Neural cell (in vitro differentiated cells): ENCODE results near the gene CLDN2. TPM values are rescaled to one million over a fixed set of nuclear protein-coding genes. Genes with fewer than 3 reads are reported as not detected.

ENCODE experiments used
- H2AFZ ChIP-seq: fragments of 200-600, 300-800 bp; sonication (generic), shearing (Covaris generic); 2 replicates; pipeline ENCODE4 v1.6.0; 2014; ENCODE audit warnings: low read depth, mild to moderate bottlenecking, antibody characterized with exemption, low read length, moderate library complexity
- H3F3A ChIP-seq: fragments of 200-600 bp; shearing (Covaris generic); 2 replicates; pipeline ENCODE4 v1.6.1; 2016; ENCODE audit warnings: mild to moderate bottlenecking, moderate library complexity, mixed read lengths, antibody characterized with exemption, low read length; ENCODE audit not compliant: insufficient read depth, poor library complexity, severe bottlenecking
- H3K27ac ChIP-seq: fragments of 200-600, 300-800 bp; sonication (generic), shearing (Covaris generic); 2 replicates; pipeline ENCODE4 v1.5.1; 2014; ENCODE audit warnings: mild to moderate bottlenecking, low read length, moderate library complexity
- H3K27me3 ChIP-seq: fragments of 300-800, 200-600 bp; sonication (generic), shearing (Covaris generic); 2 replicates; pipeline ENCODE4 v1.6.0; 2014; ENCODE audit warnings: mild to moderate bottlenecking, low read depth, low read length, moderate library complexity; ENCODE audit not compliant: insufficient read depth
- H3K36me3 ChIP-seq: fragments of 300-800, 200-600 bp; sonication (generic), shearing (Covaris generic); 2 replicates; pipeline ENCODE4 v1.5.1; 2014; ENCODE audit warnings: mild to moderate bottlenecking, antibody characterized with exemption, low read length, moderate library complexity; ENCODE audit not compliant: insufficient read depth
- H3K4me2 ChIP-seq: fragments of 300-800, 200-600 bp; sonication (generic), shearing (Covaris generic); 2 replicates; pipeline ENCODE4 v1.6.0; 2014; ENCODE audit warnings: mild to moderate bottlenecking, low read length
- H3K4me3 ChIP-seq: fragments of 300-800, 200-600 bp; sonication (generic), shearing (Covaris generic); 2 replicates; pipeline ENCODE4 v1.5.1; 2014; ENCODE audit warnings: mild to moderate bottlenecking, low read length, moderate library complexity
- H3K79me2 ChIP-seq: fragments of 200-600 bp; shearing (Covaris generic); replicated peaks from 2 replicates; pipeline ENCODE4 v1.6.0; 2014; ENCODE audit warnings: mild to moderate bottlenecking, low read length, moderate library complexity; ENCODE audit not compliant: insufficient read depth
- H3K9ac ChIP-seq: fragments of 300-800, 200-600 bp; sonication (generic), shearing (Covaris generic); 2 replicates; pipeline ENCODE4 v1.6.1; 2016; ENCODE audit warnings: mild to moderate bottlenecking, low read length, mixed read lengths
- H3K9me2 ChIP-seq: fragments of 200-600 bp; shearing (Covaris generic); 2 replicates; pipeline ENCODE4 v1.6.1; 2016; ENCODE audit warnings: mild to moderate bottlenecking, low read length, mixed read lengths; ENCODE audit not compliant: insufficient read depth
- H3K9me3 ChIP-seq: fragments of 200-600, 300-800 bp; sonication (generic), shearing (Covaris generic); 2 replicates; pipeline ENCODE4 v1.6.1; 2016; ENCODE audit warnings: mild to moderate bottlenecking, mixed run types, low read length, moderate library complexity, mixed read lengths
- H4K20me1 ChIP-seq: fragments of 200-600 bp; shearing (Covaris generic); 2 replicates; pipeline ENCODE4 v1.6.1; 2016; ENCODE audit warnings: mild to moderate bottlenecking, mixed run types; ENCODE audit not compliant: insufficient read depth
- CTCF ChIP-seq: fragments of 450-650 bp; IDR thresholded peaks from 2 replicates; pipeline ENCODE4 v1.5.1; 2014; ENCODE audit warnings: antibody characterized with exemption, mild to moderate bottlenecking, moderate library complexity; ENCODE audit not compliant: poor library complexity, severe bottlenecking
- EP300 ChIP-seq: fragments of 450-650 bp; conservative IDR thresholded peaks from 2 replicates; pipeline ENCODE4 v1.6.1; 2014; ENCODE audit warnings: antibody characterized with exemption, mild to moderate bottlenecking, moderate library complexity; ENCODE audit not compliant: poor library complexity, severe bottlenecking
- EZH2 ChIP-seq: fragments of 200-600, 300-800 bp; shearing (Covaris generic), sonication (generic); IDR thresholded peaks from 2 replicates; pipeline ENCODE4 v1.6.1; 2014; ENCODE audit warnings: antibody characterized with exemption, low read length, borderline replicate concordance, mild to moderate bottlenecking; ENCODE audit not compliant: insufficient read depth, poor library complexity, severe bottlenecking
- MXI1 ChIP-seq: fragments of 450-650 bp; conservative IDR thresholded peaks from 2 replicates; pipeline ENCODE4 v1.6.1; 2014; ENCODE audit warnings: antibody characterized with exemption, mild to moderate bottlenecking; ENCODE audit not compliant: poor library complexity, severe bottlenecking
- POLR2AphosphoS5 ChIP-seq: IDR thresholded peaks from 2 replicates; pipeline ENCODE4 v1.6.1; 2012
- RAD21 ChIP-seq: fragments of 450-650 bp; conservative IDR thresholded peaks from 2 replicates; pipeline ENCODE4 v1.6.1; 2014; ENCODE audit warnings: antibody characterized with exemption, mild to moderate bottlenecking, moderate library complexity
- REST ChIP-seq: IDR thresholded peaks from 2 replicates; pipeline ENCODE4 v1.6.1; 2012; ENCODE audit warnings: borderline replicate concordance
- SMC3 ChIP-seq: fragments of 450-650 bp; conservative IDR thresholded peaks from 2 replicates; pipeline ENCODE4 v1.6.1; 2014; ENCODE audit warnings: antibody characterized with exemption, mild to moderate bottlenecking, moderate library complexity; ENCODE audit not compliant: poor library complexity
- TAF1 ChIP-seq: IDR thresholded peaks from 2 replicates; pipeline ENCODE4 v1.6.1; 2012; ENCODE audit warnings: low read depth
- polyA plus RNA-seq: library from polyadenylated mRNA; depleted of rRNA; stranded (reverse); fragments of >200 nt; gene quantifications from 2 replicates; pipeline ENCODE4 v1.2.3, GENCODE V29; 2014

Gene CLDN2
- polyA plus RNA-seq, 1 donor from 2014 or later, result not detected

GRCh38 chrX:106932492-106932923, 12.3 kb downstream of the CLDN2 start:
- Histone ChIP-seq H3K9ac (no peak overlapping the region), H3F3A (no peaks in the 10 kb centered on the region), H3K27me3 (no peaks in the 10 kb centered on the region), H2AFZ (no peak overlapping the region), H3K27ac (no peak overlapping the region), H3K9me2 (no peaks in the 10 kb centered on the region), H3K4me3 (no peak overlapping the region), H3K79me2 (no peaks in the 10 kb centered on the region), H3K36me3 (no peaks in the 10 kb centered on the region), H3K9me3 (no peaks in the 10 kb centered on the region), H4K20me1 (no peaks in the 10 kb centered on the region), H3K4me2 (no peak overlapping the region)
- TF ChIP-seq RAD21, result no peak
- TF ChIP-seq REST, result no peak
- no peak for TF ChIP-seq MXI1
- no peak for TF ChIP-seq POLR2AphosphoS5
- no peak for TF ChIP-seq TAF1
- no peak for TF ChIP-seq SMC3
- TF ChIP-seq EP300, result no peak
- TF ChIP-seq CTCF, result no peak
- TF ChIP-seq EZH2, result no peak

- H3K4me2 ChIP-seq, result no peak overlapping the region
- H3K79me2 ChIP-seq, result no peaks in the 10 kb centered on the region
- H3K9me3 ChIP-seq, result no peaks in the 10 kb centered on the region
- H3F3A ChIP-seq, result no peaks in the 10 kb centered on the region
- H3K9ac ChIP-seq, result no peak overlapping the region
- no peak overlapping the region for H2AFZ ChIP-seq
- no peaks in the 10 kb centered on the region for H4K20me1 ChIP-seq
- H3K27me3 ChIP-seq, result no peaks in the 10 kb centered on the region
- H3K9me2 ChIP-seq, result no peaks in the 10 kb centered on the region
- H3K36me3 ChIP-seq, result no peaks in the 10 kb centered on the region
- no peak for TF ChIP-seq CTCF
- no peak for TF ChIP-seq EZH2
- TF ChIP-seq REST, result no peak
- no peak for TF ChIP-seq MXI1
- TF ChIP-seq POLR2AphosphoS5, result no peak
- no peak for TF ChIP-seq TAF1
- TF ChIP-seq SMC3, result no peak
- no peak overlapping the region for H3K4me3 ChIP-seq
- H3K27ac ChIP-seq, result no peak overlapping the region
Observed at GRCh38 chrX:106932960-106933537, 12.8 kb downstream of the CLDN2 start.
